GM18508 (cell line): Measurements from ENCODE around the gene PPP2R2B.

Source experiments
- ATAC-seq: cut with Tn5 transposase; IDR thresholded peaks from one replicate; pipeline ENCODE4 v1.9.1; 2021; ENCODE audit warnings: moderate number of reproducible peaks; ENCODE audit not compliant: insufficient read depth, unreplicated experiment

Gene PPP2R2B

GRCh38 chr5:146791471-146791870, 87.1 kb downstream of the PPP2R2B start:
- no peak for ATAC-seq

DNA sequence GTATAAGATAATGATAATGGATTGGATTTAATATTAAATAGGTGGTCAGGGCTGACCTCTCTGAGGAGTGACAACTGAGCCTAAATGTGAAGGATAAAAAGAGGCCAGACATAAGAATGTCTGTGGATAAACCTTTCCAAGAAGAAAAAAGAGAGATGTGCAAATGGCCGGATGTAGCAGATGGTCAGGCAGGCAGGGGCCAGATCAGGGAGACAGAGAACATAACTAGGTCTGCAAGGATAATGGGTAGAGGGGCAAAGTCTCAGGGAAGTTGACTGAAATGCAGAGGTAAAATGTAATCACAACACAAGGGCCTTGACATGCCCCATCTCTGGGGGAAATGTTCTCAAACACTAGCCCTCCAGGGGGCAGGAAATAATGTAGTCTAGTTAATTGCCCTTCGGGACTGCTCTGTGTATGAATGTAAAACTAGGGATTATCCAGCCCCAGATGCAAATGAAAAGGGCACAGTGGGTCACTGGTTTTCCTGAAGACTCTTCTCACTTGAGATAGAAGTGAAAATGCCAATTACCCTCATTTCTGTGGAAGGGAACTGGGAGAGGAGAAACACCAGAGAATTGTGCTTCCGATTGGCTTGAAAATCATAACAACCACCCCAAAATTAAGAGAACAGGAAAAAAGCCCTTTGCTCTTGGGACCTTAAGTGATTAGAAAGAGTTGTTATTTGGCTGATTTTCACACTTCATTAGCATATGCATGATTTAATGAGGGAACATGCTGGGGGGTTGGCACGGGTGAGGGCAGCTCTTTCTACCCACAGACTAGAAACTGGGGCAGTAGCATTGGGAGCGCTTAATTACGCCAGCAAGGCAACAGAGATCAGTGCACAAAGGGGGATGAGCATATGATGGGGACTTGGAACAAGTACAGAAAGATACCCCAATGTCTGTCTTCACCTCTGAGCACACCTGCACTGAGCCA, 88.6 kb downstream of the PPP2R2B start:
- ATAC-seq = no peak

- ATAC-seq = no peak
Observed at GRCh38 chr5:146788898-146789297, 89.7 kb downstream of the PPP2R2B start.

GRCh38 chr5:146785065-146785464, 93.5 kb downstream of the PPP2R2B start:
- ATAC-seq = no peak

DNA sequence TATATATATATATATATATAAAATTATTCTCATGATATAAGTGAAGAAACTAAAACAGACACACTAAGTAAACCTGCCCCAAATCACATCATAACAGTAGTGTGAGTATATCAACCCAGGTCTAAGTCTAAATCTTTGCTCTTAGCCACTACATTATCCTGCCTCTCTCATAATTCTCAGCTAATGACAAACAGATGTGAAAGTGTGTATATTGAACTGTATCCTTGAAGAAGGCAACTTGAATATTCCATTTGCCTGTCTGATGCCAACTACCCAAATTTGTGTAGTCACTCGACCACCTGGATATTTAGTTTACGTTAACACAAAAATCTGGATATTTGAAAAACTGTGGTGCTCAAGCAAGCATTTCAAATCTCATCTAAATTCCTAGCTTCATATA, 97.4 kb downstream of the PPP2R2B start:
- no peak for ATAC-seq

DNA sequence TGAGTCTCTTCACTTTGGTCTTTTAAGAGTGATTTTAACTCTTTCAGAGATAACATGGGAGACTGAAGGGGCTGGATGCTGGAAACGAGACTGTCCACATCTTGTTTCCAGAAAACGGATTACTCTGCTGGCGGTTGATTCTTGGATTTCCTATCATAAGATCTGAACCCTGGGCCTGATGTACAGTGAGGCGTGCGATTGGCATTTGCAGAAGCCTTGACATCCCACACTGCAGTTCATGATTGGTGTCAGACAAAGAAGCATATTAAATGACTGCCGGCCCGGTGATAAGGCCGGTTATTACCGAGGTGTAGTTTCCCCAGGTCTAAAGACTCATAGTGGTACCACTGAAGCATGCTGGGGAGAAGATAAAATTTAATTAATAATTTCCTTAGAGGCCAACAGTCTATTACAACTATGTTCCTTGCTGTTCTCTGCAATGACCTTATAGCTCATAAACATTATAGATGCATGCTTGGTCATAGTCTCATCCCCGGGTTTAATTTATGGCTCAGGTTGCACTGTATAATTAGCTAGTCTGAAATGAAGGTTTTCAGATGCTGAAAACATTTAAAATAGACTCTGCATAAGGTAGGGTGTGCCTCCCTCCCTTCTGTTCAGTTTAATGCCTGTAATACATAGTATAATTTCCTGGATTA, 99.2 kb downstream of the PPP2R2B start:
- ATAC-seq = no peak

DNA sequence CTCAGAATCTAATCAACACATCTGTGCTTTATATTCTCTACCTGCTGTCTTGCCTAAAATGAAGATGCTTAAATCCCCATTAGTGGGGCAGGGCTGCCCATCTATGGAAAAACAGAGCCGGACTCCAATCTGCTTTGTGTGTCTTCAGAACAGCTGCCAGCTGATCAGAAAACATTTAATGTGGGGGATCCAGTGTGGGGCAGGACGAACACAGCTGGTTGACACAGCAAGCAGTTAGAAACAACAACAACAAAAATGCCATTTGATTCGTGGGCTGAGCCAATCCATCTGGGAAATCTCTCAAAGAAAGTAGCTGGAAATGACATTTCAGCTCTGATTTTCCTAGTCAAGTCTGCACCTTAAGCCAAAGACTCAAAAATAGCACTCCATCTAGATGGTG, 99.8 kb downstream of the PPP2R2B start:
- ATAC-seq = no peak

DNA sequence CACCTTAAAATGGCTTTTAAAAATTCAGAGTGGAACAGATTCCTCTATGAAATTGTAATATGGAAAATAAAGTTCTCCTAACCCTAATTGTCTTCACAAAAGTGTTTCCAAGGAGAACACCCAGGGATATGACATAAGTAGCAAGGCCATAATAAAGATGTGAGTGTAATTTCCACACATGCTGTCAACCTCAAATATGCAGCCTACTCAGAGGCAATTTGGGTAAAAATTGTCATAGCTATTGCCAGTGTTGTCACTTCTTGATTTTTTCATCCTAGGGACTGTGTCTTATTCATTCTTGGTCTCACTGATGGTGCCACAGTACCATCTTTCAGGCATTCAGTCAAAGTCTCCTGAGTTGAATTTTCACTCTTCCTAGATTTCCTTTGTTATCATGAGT, 100.3 kb downstream of the PPP2R2B start:
- no peak for ATAC-seq

- no peak for ATAC-seq
Observed at GRCh38 chr5:146772881-146773466, 105.6 kb downstream of the PPP2R2B start.

DNA sequence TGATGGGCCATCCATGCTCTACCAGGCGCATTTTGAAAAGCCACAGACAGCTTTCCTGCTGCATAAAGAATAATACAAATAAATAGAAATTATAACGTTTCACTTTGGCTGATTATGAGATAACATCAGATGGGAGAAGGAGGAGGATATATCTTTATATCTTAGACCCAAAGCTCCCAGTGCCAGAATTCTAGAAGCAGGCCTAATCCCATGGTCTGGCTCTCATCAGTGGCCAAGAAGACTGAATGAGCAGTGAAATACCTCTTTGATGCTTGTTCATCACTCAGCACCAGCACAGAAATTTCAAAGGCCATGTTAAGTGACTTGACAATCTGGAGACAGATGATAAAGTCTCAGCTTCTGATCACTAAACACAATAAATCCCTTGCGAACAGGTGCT, 107.6 kb downstream of the PPP2R2B start:
- ATAC-seq = no peak

DNA sequence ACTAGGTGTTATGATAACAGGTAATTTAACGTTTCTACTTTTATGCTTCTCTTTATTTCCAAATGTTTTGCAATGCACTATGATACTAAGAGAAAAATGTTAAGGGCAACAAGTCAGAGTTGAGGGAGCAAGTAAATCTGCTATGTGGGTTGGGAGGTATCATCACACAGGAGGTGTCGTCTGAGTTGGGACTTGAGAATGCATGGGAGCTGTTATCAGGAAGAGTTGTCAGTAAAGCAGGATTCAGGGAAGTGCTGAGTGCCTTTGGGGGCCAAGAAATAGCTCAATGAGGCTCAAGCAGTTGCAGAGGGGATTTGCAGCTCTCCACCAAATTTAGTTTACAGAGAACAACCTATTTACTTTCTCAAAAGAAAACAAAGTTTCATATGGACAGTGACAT, 108.0 kb downstream of the PPP2R2B start:
- no peak for ATAC-seq

DNA sequence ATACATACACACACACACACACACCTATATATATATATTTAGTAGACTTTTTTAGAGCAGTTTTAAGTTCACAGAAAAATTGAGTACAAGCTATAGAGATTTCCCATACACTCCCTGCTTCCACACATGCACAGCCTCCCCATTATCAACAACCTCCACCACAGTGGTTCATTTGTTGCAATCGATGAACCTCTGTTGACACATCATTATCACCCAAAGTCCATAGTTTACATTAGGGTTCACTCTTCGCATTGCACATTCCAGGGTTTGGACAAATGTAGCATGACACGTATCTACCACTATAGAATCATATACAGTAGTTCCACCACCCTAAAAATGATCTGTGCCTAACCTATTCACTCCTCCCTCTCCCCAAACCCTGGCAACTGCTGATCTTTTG, 111.0 kb downstream of the PPP2R2B start:
- no peak for ATAC-seq

DNA sequence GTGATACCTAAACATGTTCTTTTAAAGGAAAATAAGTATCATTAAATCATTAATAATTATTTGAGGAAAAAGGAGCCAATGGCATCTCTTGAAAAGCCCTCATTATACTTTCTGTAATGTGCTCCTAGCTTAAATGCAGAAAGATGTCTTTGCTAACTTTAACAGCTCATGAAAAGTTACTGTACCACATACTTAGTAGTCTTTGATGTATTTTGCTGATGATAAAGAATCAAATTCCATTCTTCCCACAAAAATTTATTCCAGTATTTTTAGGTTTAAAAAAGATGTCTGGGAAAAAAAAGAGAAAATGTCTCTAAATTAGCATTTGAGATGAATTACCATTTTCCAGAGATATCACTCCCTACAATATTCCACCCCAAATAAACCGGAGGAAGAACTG, 112.5 kb downstream of the PPP2R2B start:
- ATAC-seq = no peak

DNA sequence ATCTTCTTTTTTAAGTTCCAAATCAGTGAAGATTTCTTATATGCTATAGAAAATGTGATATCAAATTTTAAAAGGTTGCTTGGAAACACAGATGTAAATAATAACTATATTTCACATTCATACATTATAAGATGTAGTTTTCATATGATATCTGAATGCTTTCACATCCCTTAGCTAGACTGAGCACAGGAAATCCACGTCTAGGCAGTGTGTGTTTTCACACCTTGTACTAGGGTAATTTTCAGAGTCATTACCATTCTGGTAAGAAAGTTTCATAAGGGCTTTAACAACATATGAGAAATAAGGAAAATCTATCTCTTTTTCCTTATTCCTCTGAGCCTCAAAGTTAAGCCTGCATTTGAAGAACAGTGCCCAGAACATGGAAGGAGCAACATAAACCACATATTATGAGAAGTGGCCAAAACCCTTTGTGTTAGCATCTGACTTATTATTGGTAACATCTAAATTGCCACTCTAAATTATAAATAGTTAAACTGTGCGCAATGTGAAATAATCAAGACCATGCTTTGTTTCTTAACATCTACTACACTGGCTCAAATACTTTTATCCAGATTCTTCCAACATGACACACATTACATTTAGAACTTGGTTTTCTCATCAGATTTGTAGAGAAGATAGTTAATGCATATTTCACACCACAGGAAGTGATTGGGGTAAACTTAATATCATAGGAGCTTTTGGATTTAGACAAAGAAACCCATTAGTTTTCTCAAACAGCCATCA, 113.3 kb downstream of the PPP2R2B start:
- no peak for ATAC-seq

DNA sequence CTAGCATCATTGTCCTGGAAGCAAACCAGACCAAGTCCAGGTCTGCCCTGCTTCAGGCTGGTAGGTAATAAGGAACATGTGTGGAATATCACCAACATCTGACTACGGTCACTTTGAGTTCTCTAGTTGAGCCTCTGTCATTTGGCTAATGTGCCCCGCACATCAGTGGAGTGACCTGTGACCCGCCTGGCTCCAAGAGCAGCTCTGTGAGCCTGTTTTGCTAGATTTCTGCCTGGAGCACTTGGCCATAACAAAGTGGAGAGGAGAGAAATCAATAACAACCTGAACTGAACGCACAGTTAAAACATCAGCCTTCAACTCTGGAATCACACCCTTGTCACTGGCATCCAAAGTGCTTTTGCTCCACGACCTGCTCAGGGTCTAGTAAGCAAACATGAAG, 115.7 kb downstream of the PPP2R2B start:
- no peak for ATAC-seq

- ATAC-seq = no peak
Observed at GRCh38 chr5:146761811-146762210, 116.7 kb downstream of the PPP2R2B start.

DNA sequence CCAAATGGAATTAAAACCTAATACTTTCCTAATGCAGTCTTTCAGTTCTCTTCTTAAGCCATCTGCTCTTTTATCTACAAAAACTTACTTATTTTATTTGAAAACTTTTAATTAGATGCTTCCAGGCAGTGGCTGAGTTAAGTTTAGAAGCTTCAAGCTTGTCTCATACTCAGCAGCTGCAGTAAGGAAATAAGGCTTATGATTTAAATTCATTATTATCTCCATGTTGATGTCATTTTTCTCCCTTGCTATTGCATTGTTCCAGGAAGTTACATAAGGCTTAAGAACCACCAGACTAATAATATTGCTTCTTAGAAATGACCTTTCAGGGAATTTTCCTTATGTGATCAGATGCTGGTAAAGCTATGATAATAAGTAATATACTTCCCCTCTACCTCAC, 119.6 kb downstream of the PPP2R2B start:
- ATAC-seq = no peak

DNA sequence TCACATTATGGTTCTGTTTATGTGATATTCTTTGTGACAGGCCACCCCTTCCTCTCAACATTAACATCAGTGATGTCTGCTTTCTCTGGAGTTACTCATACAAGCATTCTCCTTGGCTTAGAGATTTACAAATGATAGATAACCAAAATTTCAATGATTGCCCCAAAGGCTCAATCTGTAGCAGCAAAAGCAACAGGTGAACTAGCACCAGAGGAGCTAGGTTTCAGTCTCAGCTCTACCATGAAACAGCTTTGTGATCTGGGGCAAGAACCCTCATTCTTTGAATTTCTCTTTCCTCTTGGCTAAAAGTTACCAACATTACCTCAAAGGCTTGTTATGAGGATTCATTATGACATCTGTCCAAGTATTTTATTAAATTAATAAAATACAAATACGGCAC, 120.5 kb downstream of the PPP2R2B start:
- ATAC-seq = no peak

GRCh38 chr5:146756546-146756945, 122.0 kb downstream of the PPP2R2B start:
- no peak for ATAC-seq

- ATAC-seq = no peak
Observed at GRCh38 chr5:146755793-146756192, 122.8 kb downstream of the PPP2R2B start.

DNA sequence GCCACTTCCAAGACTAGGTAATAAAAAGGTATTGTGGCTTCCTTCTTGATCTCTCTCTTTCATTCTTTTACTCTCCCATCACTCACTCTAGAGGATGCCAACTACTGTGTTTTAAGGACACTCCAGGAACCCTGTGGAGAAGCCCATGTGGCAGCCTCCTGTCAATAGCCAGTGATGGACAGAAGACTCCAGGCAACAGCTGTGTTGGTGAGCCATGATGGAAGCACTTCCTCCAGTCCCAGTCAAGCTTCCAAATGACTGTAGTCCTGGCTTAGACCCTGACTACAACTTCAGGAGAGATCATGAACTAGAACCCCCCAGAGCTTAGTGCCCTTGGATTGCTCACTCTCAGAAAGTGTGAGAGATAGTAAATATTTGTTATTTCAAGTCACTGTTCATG, 123.9 kb downstream of the PPP2R2B start:
- no peak for ATAC-seq
